Bronchial epithelial cell (primary cell): Measurements from ENCODE around the gene RNF141. TPM values are rescaled to one million over a fixed set of nuclear protein-coding genes. Genes with fewer than 3 reads are reported as not detected.

Source experiments
- DNase-seq: peaks from one replicate; pipeline ENCODE4 v3.0.0-alpha.2; 2010; ENCODE audit warnings: low read depth
- FAIRE-seq: peaks from 2 replicates; lab custom pipeline; 2011; peaks lifted over from hg19 to GRCh38; lab: Jason Lieb, UNC
- H3K27me3 ChIP-seq: 2 replicates; pipeline ENCODE4 v1.5.1; 2011; ENCODE audit warnings: low read length; ENCODE audit not compliant: control insufficient read depth, insufficient read depth
- H3K36me3 ChIP-seq: 2 replicates; pipeline ENCODE4 v1.5.1; 2011; ENCODE audit warnings: low read length; ENCODE audit not compliant: control insufficient read depth, insufficient read depth
- H3K4me3 ChIP-seq: 2 replicates; pipeline ENCODE4 v1.5.1; 2011; ENCODE audit warnings: mild to moderate bottlenecking, low read depth, low read length, control low read depth
- CTCF ChIP-seq: IDR thresholded peaks from 2 replicates; pipeline ENCODE4 v1.5.1; 2011; ENCODE audit warnings: mild to moderate bottlenecking, moderate library complexity, low read length, control low read depth, inconsistent platforms; ENCODE audit not compliant: insufficient read depth, severe bottlenecking
- total RNA-seq: library from RNA; depleted of rRNA; stranded (reverse); fragments of >200 nt; gene quantifications from 2 replicates; pipeline ENCODE4 v1.2.1, GENCODE V29; 2014

The RNF141 gene
- total RNA-seq, 1 donor from 2014 or later = 71.9 TPM

- peaks cover 24% of the 10 kb centered on the region for H3K36me3 ChIP-seq
- DNase-seq = no peak
Measured at GRCh38 chr11:10483174-10483573, 57.8 kb downstream of the RNF141 start.

GRCh38 chr11:10481560-10482349 is 59.2 kb downstream of the RNF141 start:
- TF ChIP-seq CTCF = no peak
- FAIRE-seq (no peak), DNase-seq (no peak)
- no peaks in the 10 kb centered on the region for H3K27me3 ChIP-seq
- peaks cover 22% of the 10 kb centered on the region for H3K36me3 ChIP-seq
- no peak overlapping the region for H3K4me3 ChIP-seq

More at GRCh38 chr11:10483174-10483573, 57.8 kb downstream of the RNF141 start:
- no peak for TF ChIP-seq CTCF
- FAIRE-seq = no peak
- Histone ChIP-seq H3K27me3 (no peaks in the 10 kb centered on the region), H3K4me3 (no peak overlapping the region)

GRCh38 chr11:10480760-10481159 is 60.2 kb downstream of the RNF141 start:
- DNase-seq (no peak), FAIRE-seq (no peak)

GRCh38 chr11:10480026-10480425 is 61.0 kb downstream of the RNF141 start:
- TF ChIP-seq CTCF = no peak
- FAIRE-seq = no peak
- no peak for DNase-seq
- Histone ChIP-seq H3K27me3 (no peaks in the 10 kb centered on the region), H3K36me3 (peaks cover 17% of the 10 kb centered on the region), H3K4me3 (no peak overlapping the region)

More at GRCh38 chr11:10480760-10481159, 60.2 kb downstream of the RNF141 start:
- Histone ChIP-seq H3K36me3 (peaks cover 17% of the 10 kb centered on the region), H3K4me3 (no peak overlapping the region), H3K27me3 (no peaks in the 10 kb centered on the region)
- no peak for TF ChIP-seq CTCF

GRCh38 chr11:10478574-10479550 is 62.1 kb downstream of the RNF141 start:
- Histone ChIP-seq H3K36me3 (peaks cover 14% of the 10 kb centered on the region), H3K4me3 (no peak overlapping the region), H3K27me3 (no peaks in the 10 kb centered on the region)
- FAIRE-seq (no peak), DNase-seq (no peak)
- no peak for TF ChIP-seq CTCF
